Skeletal muscle tissue (tissue), 4 donors: ENCODE results near the gene MTRFR. TPM values are rescaled to one million over a fixed set of nuclear protein-coding genes. Genes with fewer than 3 reads are reported as not detected.
A peak's percentile ranks its signal among the peaks of the same experiment; 100 is the strongest.

Source experiments
- H3K27ac ChIP-seq: one replicate; pipeline ENCODE4 v1.7.0; 2013; ENCODE audit warnings: mild to moderate bottlenecking, low read depth, low read length, inconsistent platforms
- H3K27me3 ChIP-seq, 3 donors: one replicate each; pipeline ENCODE4 v1.7.0; 2013; ENCODE audit warnings: low read length in 3 of 3; ENCODE audit not compliant: control insufficient read depth in 3 of 3, insufficient read depth in 3 of 3
- H3K36me3 ChIP-seq, 3 donors: one replicate each; pipeline ENCODE4 v1.7.0; 2013; ENCODE audit warnings: low read length in 3 of 3; ENCODE audit not compliant: control insufficient read depth in 3 of 3, insufficient read depth in 3 of 3
- H3K4me1 ChIP-seq, 3 donors: one replicate each; pipeline ENCODE4 v1.7.0; 2013; ENCODE audit warnings: low read length in 3 of 3, mild to moderate bottlenecking in 3 of 3; ENCODE audit not compliant: control insufficient read depth in 3 of 3, insufficient read depth in 3 of 3
- H3K4me3 ChIP-seq, 3 donors: one replicate each; pipeline ENCODE4 v1.7.0; 2013; ENCODE audit warnings: low read length in 3 of 3
- H3K9ac ChIP-seq, 3 donors: one replicate each; pipeline ENCODE4 v1.7.0; 2013; ENCODE audit warnings: low read length in 3 of 3, mild to moderate bottlenecking in 3 of 3, moderate library complexity in 2 of 3, low read depth in 1 of 3
- H3K9me3 ChIP-seq, 3 donors: one replicate each; pipeline ENCODE4 v1.7.0; 2013; ENCODE audit warnings: low read length in 3 of 3; ENCODE audit not compliant: control insufficient read depth in 3 of 3
- total RNA-seq: library from RNA; depleted of rRNA; stranded (reverse); fragments of >200 nt; gene quantifications from one replicate; pipeline ENCODE4 v1.2.3, GENCODE V29; 2014
- donor health status: Osteomylitis.

Gene MTRFR
- total RNA-seq, 1 donor from 2014 or later = 12.0 TPM

- H3K36me3 ChIP-seq = peaks cover 0 to 4% (median 3%) of the 10 kb centered on the region in 3 donors
- peaks cover 17 to 34% (median 27%) of the 10 kb centered on the region in 3 donors for H3K4me1 ChIP-seq
- H3K4me3 ChIP-seq = peak overlapping the region; percentile 78 to 99 (median 99)
- H3K27ac ChIP-seq = peak overlapping the region; percentile 98
- H3K9me3 ChIP-seq = no peaks in the 10 kb centered on the region
- peak overlapping the region; percentile 79 to 95 (median 93) for H3K9ac ChIP-seq
- no peaks in the 10 kb centered on the region for H3K27me3 ChIP-seq
Measured at GRCh38 chr12:123231931-123232330, 1.3 kb upstream of the MTRFR start.

GRCh38 chr12:123232472-123232806, 797 bp upstream of the MTRFR start:
- Histone ChIP-seq H3K27me3 (no peaks in the 10 kb centered on the region), H3K9me3 (no peaks in the 10 kb centered on the region), H3K4me1 (peaks cover 17 to 34% (median 27%) of the 10 kb centered on the region in 3 donors), H3K36me3 (peaks cover 0 to 4% (median 3%) of the 10 kb centered on the region in 3 donors), H3K9ac (peak overlapping the region; percentile 79 to 95 (median 93)), H3K4me3 (peak overlapping the region; percentile 78 to 99 (median 99)), H3K27ac (peak overlapping the region; percentile 98)

GRCh38 chr12:123233505-123234308, 471 bp downstream of the MTRFR start:
- peak overlapping the region; percentile 98 for H3K27ac ChIP-seq
- peak overlapping the region; percentile 99 for H3K4me3 ChIP-seq
- H3K4me1 ChIP-seq = peaks cover 17 to 34% (median 30%) of the 10 kb centered on the region in 3 donors
- H3K36me3 ChIP-seq = peaks cover 0 to 4% (median 1%) of the 10 kb centered on the region in 3 donors
- H3K9ac ChIP-seq = peak overlapping the region; percentile 98 to 100 (median 98)
- no peaks in the 10 kb centered on the region for H3K27me3 ChIP-seq
- H3K9me3 ChIP-seq = no peaks in the 10 kb centered on the region

- H3K27me3 ChIP-seq = no peaks in the 10 kb centered on the region
- no peak overlapping the region for H3K27ac ChIP-seq
- H3K36me3 ChIP-seq = peaks cover 0 to 6% (median 2%) of the 10 kb centered on the region in 3 donors
- no peak overlapping the region for H3K9ac ChIP-seq
- H3K4me3 ChIP-seq = no peak overlapping the region
- no peaks in the 10 kb centered on the region for H3K9me3 ChIP-seq
- H3K4me1 ChIP-seq = peaks cover 20 to 33% (median 32%) of the 10 kb centered on the region in 3 donors
Measured at GRCh38 chr12:123237646-123238329, 4.6 kb downstream of the MTRFR start.

- Histone ChIP-seq H3K9ac (no peak overlapping the region), H3K27ac (no peak overlapping the region), H3K36me3 (peaks cover 0 to 6% (median 2%) of the 10 kb centered on the region in 3 donors), H3K4me3 (no peak overlapping the region), H3K9me3 (no peaks in the 10 kb centered on the region), H3K4me1 (peaks cover 20 to 37% (median 35%) of the 10 kb centered on the region in 3 donors), H3K27me3 (no peaks in the 10 kb centered on the region)
Measured at GRCh38 chr12:123238330-123238682, 5.1 kb downstream of the MTRFR start.

- no peak overlapping the region for H3K9ac ChIP-seq
- H3K9me3 ChIP-seq = no peaks in the 10 kb centered on the region
- peaks cover 0 to 6% (median 5%) of the 10 kb centered on the region in 3 donors for H3K36me3 ChIP-seq
- peaks cover 16 to 32% (median 30%) of the 10 kb centered on the region in 3 donors for H3K4me1 ChIP-seq
- no peak overlapping the region for H3K27ac ChIP-seq
- no peak overlapping the region for H3K4me3 ChIP-seq
- no peaks in the 10 kb centered on the region for H3K27me3 ChIP-seq
Measured at GRCh38 chr12:123238961-123239360, 5.7 kb downstream of the MTRFR start.

GRCh38 chr12:123242116-123242904, 9.1 kb downstream of the MTRFR start:
- Histone ChIP-seq H3K27me3 (no peaks in the 10 kb centered on the region), H3K4me1 (peaks cover 9 to 18% (median 17%) of the 10 kb centered on the region in 3 donors), H3K36me3 (peaks cover 0 to 5% (median 2%) of the 10 kb centered on the region in 3 donors), H3K9me3 (no peaks in the 10 kb centered on the region), H3K27ac (peak overlapping the region; percentile 9), H3K9ac (no peak overlapping the region), H3K4me3 (no peak overlapping the region)

GRCh38 chr12:123243671-123244262, 10.5 kb downstream of the MTRFR start:
- H3K36me3 ChIP-seq = peaks cover 0 to 8% (median 6%) of the 10 kb centered on the region in 3 donors
- no peaks in the 10 kb centered on the region for H3K9me3 ChIP-seq
- no peak overlapping the region for H3K4me3 ChIP-seq
- H3K27me3 ChIP-seq = no peaks in the 10 kb centered on the region
- H3K4me1 ChIP-seq = peaks cover 9 to 17% (median 15%) of the 10 kb centered on the region in 3 donors
- H3K27ac ChIP-seq = no peak overlapping the region
- H3K9ac ChIP-seq = no peak overlapping the region

- Histone ChIP-seq H3K27me3 (no peaks in the 10 kb centered on the region), H3K36me3 (peaks cover 0 to 5% (median 4%) of the 10 kb centered on the region in 3 donors), H3K4me3 (no peak overlapping the region), H3K4me1 (peaks cover 11 to 21% (median 19%) of the 10 kb centered on the region in 3 donors), H3K9ac (no peak overlapping the region), H3K27ac (no peak overlapping the region), H3K9me3 (no peaks in the 10 kb centered on the region)
Measured at GRCh38 chr12:123245678-123246077, 12.4 kb downstream of the MTRFR start.
